ENCODE data around the gene ADCY3. TPM values are rescaled to one million over a fixed set of nuclear protein-coding genes. Genes with fewer than 3 reads are reported as not detected.

ADCY3 gene
- total and polyA plus RNA-seq, 10 of the 15 experiments (the other 5 are each of a cell fraction or from before 2014, with no cell fraction given) = 2.8 to 102 (median 50.4) TPM

GRCh38 chr2:24809316-24810007 is 110.6 kb downstream of the ADCY3 start:
- 95% methylated on average over 4 of the region's 4 CpGs for WGBS (ENCODE audit: insufficient coverage, insufficient replicate concordance, low lambda C conversion rate, missing lambda C conversion rate)
- ChIA-PET POLR2A (interaction anchor here (0.6 to 1.5 kb wide), 3 partner anchors 16 to 74 kb away, joined by 3 to 5 read pairs (median 3); partner anchors contain the start of genes CENPO and PTRHD1), CTCF (interaction anchor here (0.6 to 1.8 kb wide), 6 partner anchors 16 to 399 kb away, joined by 3 to 6 read pairs (median 3); partner anchors contain the start of genes CENPO and PTRHD1), RAD21 (ENCODE audit: unreplicated experiment) (interaction anchor here (0.5 to 2.0 kb wide), 2 partner anchors 387 to 711 kb away, joined by 3 to 5 read pairs; no protein-coding TSS in a partner anchor), SMC1A (ENCODE audit: uncharacterized antibody, unreplicated experiment) (interaction anchor here (0.6 to 1.5 kb wide), 7 partner anchors 11 to 387 kb away, joined by 3 to 6 read pairs (median 3); partner anchors contain the start of genes CENPO and PTRHD1)
- H3K27me3 ChIP-seq (replicated peaks in 1 of 2; ENCODE audit: control insufficient read depth in 2 of 2, insufficient read depth in 2 of 2, low read length in 1 of 2) = no peaks in the 10 kb centered on the region
- BruUV-seq (replicated peaks) = no TSS peak
- ATAC-seq (no peak), DNase-seq (ENCODE audit: low read depth, low spot score) (no peak), FAIRE-seq (no peak)
- in situ Hi-C loops (cut with MboI) (no loop called here), intact Hi-C loops (cut with micrococcal nuclease; ENCODE audit: unreplicated experiment) (no loop called here)
- H4K20me1 ChIP-seq (ENCODE audit: control insufficient read depth, insufficient read depth) = no peaks in the 10 kb centered on the region
- TF ChIP-seq MYC (IDR thresholded peaks at IDR 0.05; ENCODE audit: insufficient read depth, insufficient read length, insufficient replicate concordance, low read length, severe bottlenecking) (no peak), NBN (IDR thresholded peaks at IDR 0.05) (no peak), RUNX3 (IDR thresholded peaks at IDR 0.05; ENCODE audit: low read length) (no peak), NRF1 (conservative IDR thresholded peaks at IDR 0.05; ENCODE audit: low read depth, low read length) (no peak), BHLHE40 (IDR thresholded peaks at IDR 0.05; ENCODE audit: borderline replicate concordance in 1 of 2, low read depth in 2 of 2, low read length in 1 of 2) (no peak), TBL1XR1 (IDR thresholded peaks at IDR 0.05; ENCODE audit: low read depth, low read length) (no peak), PAX5 (IDR thresholded peaks at IDR 0.05; ENCODE audit: borderline replicate concordance, low read depth, low read length) (no peak)
- H3K9me3 ChIP-seq (replicated peaks; ENCODE audit: control insufficient read depth, insufficient read depth, low read length) = no peaks in the 10 kb centered on the region; the same call in 2 of the 3 replicates
- peaks cover 2 to 3% of the 10 kb centered on the region in 2 experiments; a peak in 1 of 4 replicates for H3K36me3 ChIP-seq (ENCODE audit: control insufficient read depth in 2 of 2, insufficient read depth in 2 of 2, low read length in 1 of 2)
- H3K79me2 ChIP-seq (ENCODE audit: control insufficient read depth, insufficient read depth, low read length) = peaks cover 25% of the 10 kb centered on the region
- no peak overlapping the region for H2AFZ ChIP-seq (ENCODE audit: control insufficient read depth, low read depth, low read length)
- no peak overlapping the region for H3K4me2 ChIP-seq (ENCODE audit: control insufficient read depth, insufficient read depth)
- H3K4me3 ChIP-seq = no peak overlapping the region
- no peak overlapping the region for H3K9ac ChIP-seq (ENCODE audit: control insufficient read depth, insufficient read depth, low read length)
- no peak overlapping the region for H3K27ac ChIP-seq (ENCODE audit: control insufficient read depth, insufficient read depth)
- no peaks in the 10 kb centered on the region for H3K4me1 ChIP-seq (ENCODE audit: control insufficient read depth, insufficient read depth, low read length)
